HK-2 (cell line): ENCODE results near the gene STARD3NL.
"Not testable (repeated sequence)": the region's sequence is repeated elsewhere in the genome, so short reads cannot be mapped to it uniquely, and the experiment has no call there.

Experiments used
- DNase-seq: peaks from one replicate; pipeline ENCODE4 v3.0.0-alpha.2; 2018; ENCODE audit not compliant: unreplicated experiment

STARD3NL gene

GRCh38 chr7:38178004-38178694 lies at the start of gene STARD3NL:
Gene STARD3NL (plus strand): TSS chr7:38178245. CDS start chr7:38207505, 29,260 bp downstream.
- peak; percentile 97 for DNase-seq

DNA sequence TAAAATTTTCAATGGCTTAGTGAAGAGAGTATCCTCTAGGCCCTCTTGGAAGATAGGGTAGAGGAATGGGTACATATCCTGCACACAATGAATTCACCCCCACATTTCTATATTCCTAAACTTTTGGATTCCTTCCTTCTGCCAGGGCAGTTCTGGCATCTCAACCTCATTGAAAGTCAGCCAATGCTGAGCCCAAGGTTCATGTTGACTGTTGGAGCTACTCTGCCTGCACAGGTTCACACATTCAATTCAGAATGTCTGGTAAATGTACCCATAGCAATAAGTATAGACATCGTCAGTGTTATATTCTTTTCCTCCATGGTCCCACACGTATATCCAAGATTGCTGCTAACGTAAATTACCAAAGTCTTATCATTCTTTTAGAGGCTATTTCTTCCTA lies 48.9 kb upstream of the STARD3NL start:
- DNase-seq = no peak

DNA sequence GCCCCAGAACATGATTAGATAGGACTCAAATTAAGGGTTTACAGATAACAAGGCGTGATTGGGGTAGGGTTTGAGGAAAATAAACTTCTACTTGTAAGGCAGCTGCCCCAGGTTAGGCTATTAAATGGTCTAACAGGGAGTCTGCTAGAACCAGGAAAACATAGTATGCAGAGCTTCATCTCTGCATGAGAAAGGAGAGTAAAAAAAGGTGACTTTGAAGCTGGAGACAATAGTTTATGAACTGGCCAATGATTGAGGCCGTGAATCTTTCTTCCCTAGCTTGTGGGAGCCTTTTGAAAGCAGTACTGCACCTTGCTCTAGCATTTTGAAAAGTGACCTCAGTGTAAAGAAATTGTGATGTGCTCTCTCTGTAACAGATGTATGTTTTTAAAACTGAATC lies 48.5 kb upstream of the STARD3NL start:
- DNase-seq = no peak

GRCh38 chr7:38138171-38138570 lies 39.9 kb upstream of the STARD3NL start:
- no peak for DNase-seq

GRCh38 chr7:38141187-38141586 lies 36.9 kb upstream of the STARD3NL start:
- no peak for DNase-seq

GRCh38 chr7:38142736-38143135 lies 35.3 kb upstream of the STARD3NL start:
- DNase-seq = no peak

DNA sequence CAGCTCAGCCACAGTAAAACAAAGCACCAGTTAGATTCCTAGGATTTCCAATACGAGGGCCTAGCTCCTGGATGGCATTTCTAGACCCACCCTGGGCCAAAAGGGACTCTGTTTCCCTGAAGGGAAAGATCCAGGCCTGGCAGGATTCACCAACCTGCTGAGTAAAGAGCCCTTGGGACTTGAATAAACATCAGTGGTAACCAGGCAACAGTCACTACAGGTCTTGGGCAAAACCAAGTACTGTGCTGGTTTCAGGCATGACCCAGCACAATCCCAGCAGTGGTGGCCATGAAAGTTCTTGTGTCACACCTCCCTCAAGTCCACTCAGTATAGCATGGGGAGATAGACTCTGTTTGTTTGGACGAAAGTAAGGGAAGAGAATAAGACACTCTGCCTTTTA lies 31.0 kb upstream of the STARD3NL start:
- no peak for DNase-seq

- no peak for DNase-seq
Measured at GRCh38 chr7:38151556-38151955, 26.5 kb upstream of the STARD3NL start.

- DNase-seq = no peak
Measured at GRCh38 chr7:38153515-38153914, 24.5 kb upstream of the STARD3NL start.

DNA sequence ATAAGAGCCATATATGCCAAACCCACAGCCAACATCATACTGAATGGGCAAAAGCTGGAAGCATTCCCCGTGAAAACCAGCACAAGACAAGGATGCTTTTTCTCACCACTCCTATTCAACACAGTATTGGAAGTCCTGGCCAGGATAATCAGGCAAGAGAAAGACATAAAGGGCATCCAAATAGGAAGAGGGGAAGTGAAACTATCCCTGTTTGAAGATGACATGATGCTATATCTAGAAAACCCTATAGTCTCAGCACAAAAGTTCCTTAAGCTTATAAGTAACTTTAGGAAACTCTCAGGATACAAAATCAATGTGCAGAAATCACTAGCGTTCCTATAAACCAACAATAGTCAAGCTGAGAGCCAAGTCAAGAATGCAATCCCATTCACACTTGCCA lies 23.8 kb upstream of the STARD3NL start:
- DNase-seq = no peak

GRCh38 chr7:38160003-38160571 lies 18.0 kb upstream of the STARD3NL start:
- DNase-seq = no peak

- no peak for DNase-seq
Measured at GRCh38 chr7:38162036-38162435, 16.0 kb upstream of the STARD3NL start.

DNA sequence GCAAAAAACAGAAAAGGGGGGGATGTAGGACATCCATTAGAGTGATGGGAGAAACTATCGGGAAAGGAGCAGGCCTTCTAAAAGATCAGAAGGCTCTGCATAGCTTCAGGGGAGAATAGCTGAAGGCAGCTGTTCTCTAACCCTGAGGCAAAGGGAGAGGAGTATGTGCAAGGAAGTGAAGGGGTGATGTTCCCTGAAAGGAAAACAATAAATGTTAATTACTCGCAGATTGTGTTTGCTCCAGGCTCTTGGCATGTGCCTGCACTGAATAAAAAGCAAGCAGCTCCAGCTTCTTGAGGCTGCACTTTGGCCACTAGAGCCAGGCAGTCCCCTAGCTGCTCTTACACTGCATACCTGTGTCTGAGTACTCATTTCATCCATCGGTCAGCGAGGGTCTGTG lies 14.4 kb upstream of the STARD3NL start:
- DNase-seq = no peak

DNA sequence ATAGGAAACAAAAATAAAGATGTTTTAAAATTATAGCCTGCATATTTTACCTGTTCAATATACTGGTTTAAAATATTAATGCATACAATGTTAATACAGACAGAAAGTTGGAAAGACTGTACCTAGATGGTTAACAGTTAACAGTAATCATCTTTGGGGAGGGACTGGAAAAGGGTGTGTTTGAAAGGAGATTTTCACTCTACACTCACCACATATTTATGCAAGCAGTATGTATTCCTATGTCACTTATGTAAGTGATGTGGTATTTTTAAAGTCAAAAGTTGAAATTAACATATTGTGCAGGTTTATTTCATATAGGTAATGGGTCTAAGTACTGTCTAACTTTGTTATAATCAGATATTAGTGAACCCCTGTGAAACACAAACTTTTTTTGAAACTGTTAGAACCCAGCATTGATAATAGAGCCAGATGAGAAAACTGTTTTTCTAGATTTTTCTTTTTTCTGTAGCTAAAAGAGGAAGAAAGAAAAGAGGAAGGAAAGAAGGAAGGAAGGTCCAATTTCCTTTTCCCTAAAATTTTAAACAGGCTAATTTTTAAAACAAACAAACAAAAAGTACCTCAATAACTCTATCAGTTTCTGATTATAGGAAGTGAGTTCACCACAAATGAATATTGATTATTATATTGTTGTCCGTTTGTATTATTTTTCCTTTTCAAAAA lies 9.0 kb upstream of the STARD3NL start:
- DNase-seq = no peak

DNA sequence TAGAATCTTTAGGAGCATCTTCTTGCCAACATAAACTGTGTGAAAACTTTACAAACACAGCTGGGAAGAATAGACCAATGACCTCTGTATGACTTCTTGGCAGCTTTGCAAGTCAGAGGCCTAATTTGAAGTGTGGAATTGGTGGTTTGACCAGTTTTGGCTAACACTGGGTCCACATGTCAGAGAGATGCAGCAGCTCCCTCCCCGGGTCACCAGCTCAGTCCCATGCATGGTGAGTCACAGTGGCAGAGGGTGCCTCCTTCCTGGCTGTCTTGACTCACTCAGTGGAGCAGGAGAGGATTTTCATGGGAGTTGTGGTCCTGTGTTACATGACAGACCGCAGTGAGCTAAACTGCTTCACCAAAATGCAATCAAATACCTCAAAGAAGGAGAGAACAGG lies 8.2 kb upstream of the STARD3NL start:
- peak; percentile 27 for DNase-seq

GRCh38 chr7:38171623-38172391 lies 6.2 kb upstream of the STARD3NL start:
- no peak for DNase-seq

DNA sequence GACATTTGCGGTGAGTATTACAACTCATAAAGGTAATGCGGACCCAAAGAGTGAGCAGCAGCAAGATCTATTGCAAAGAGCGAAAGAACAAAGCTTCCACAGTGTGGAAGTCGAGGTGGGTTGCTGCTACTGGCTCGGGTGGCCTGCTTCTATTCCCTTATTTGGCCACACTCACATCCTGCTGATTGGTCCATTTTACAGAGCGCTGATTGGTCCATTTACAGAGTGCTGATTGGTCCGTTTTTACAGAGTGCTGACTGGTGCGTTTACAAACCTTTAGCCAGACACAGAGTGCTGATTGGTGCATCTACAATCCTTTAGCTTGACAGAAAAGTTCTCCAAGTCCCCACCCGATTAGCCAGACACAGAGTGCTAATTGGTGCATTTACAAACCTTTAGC lies 2.5 kb upstream of the STARD3NL start:
- DNase-seq = not testable (repeated sequence)

DNA sequence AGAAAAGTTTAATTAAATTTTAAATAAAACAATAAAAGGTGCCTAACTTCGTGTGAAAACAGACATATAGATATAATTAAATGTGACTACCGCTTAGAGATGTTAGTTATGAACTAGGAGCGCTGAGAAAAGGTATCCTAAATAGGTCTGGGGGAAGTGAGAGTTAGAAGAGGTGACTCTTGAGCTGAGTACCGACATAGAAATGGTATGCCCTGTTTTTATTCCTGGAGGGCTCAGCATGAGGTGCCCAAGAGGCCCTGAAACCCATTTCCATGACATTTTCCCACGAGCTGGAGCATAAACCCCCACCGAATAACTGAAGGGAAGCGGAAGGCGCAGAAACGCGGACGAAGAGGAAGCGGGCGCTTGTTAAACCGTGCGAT lies 433 bp upstream of the STARD3NL start:
- no peak for DNase-seq

DNA sequence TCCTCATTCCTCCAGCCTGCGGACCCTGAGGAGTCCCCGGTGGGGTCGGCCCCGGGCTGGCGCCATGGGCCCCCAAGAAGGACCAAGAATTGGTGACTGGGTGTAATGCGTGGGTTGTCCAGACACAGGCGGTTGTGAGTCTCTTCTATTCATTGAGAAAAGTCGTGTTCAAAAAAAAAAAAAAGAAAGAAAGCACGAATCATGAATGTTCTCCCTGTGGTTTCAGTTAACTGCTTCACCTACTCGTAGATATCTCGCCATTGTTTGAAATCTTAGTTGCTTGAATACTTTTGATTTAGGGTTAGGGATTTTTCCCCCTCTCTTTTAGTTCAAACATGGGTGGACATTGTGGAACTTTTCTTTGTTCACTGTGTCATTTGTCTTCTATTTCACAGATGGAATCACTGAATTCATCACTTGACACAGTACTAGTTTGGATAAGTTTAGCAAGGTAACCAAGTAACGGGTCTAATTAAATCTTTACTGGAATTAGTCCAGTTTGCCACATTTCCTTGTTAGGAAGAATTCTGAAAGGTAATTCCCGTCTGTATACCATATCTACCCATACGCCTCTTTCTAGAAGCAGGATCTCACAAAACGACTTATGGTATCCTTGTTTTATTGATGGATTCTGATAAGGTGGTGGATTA lies 775 bp downstream of the STARD3NL start:
- no peak for DNase-seq

DNA sequence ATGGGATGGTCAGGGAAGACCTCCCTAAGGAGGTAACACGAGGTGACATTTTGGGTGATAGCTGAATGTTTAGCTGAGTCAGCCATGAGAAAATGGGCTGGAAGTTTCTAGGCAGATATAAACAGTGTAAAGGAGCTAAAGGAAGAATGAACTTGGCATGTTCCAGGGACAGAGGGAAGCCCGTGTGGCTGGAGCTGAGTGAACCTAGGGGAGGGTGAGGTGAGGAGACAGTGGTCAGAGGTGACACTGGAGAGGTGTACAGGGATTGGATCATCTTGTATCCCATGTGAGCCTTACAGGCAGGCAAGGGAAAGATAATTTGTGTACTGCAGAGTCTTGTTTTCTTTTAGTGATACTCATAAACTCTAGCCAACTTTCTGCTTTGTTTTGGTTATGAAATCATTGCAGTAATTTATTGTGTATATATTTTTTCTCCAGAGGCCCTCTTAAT lies 1.8 kb downstream of the STARD3NL start:
- no peak for DNase-seq

GRCh38 chr7:38181111-38181510 lies 3.1 kb downstream of the STARD3NL start:
- no peak for DNase-seq

DNA sequence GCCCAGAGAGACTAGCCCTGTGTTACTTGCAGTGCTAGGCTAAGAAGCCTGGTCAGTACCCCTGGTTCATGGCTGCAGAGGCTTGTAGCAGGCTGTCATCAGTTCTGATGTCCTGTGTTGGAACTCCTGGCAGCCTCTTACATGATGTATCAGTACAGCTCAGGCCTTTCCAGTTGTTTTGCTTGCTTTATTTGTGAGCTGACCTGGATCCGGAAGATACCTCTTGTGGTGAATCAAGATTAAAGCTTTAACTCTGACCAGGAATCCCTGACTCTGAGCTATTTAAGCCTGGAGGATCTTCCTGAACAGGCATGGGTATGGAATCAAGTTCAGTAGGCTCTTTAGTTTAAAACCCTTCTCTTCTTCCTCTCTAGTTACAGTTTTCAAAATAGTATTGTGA lies 4.4 kb downstream of the STARD3NL start:
- DNase-seq = no peak
